HL-60/S4 treated with phorbol 12-myristate 13-acetate at 8.2 ng/mL for 4 days and 3 days (cell line): ENCODE data around the gene GRB2.

Source experiments
- in situ Hi-C: fragments of 300-500 bp; cut with MboI; formaldehyde crosslinking; loops from 2 replicates; pipeline ENCODE4 v1.15.0; 2022; ENCODE audit warnings: low sequenced_read_pairs

Gene GRB2

GRCh38 chr17:75414488-75414887 lies 9.0 kb upstream of the GRB2 start:
- in situ Hi-C loops = no loop called here

GRCh38 chr17:75412455-75413317 lies 7.2 kb upstream of the GRB2 start:
- in situ Hi-C loops = no loop called here

- in situ Hi-C loops = no loop called here
These were observed 6.0 kb upstream of the GRB2 start for GRCh38 chr17:75411328-75412067.

GRCh38 chr17:75410141-75410540 lies 4.7 kb upstream of the GRB2 start:
- in situ Hi-C loops = no loop called here

- in situ Hi-C loops = no loop called here
These were observed 2.3 kb upstream of the GRB2 start for GRCh38 chr17:75407655-75408352.

GRCh38 chr17:75406222-75406615 lies 741 bp upstream of the GRB2 start:
- in situ Hi-C loops = no loop called here

- in situ Hi-C loops = no loop called here
These were observed 630 bp downstream of the GRB2 start for GRCh38 chr17:75404731-75405364.

GRCh38 chr17:75404223-75404730 lies 1.2 kb downstream of the GRB2 start:
- in situ Hi-C loops = no loop called here

GRCh38 chr17:75403131-75403530 lies 2.3 kb downstream of the GRB2 start:
- in situ Hi-C loops = no loop called here

- in situ Hi-C loops = no loop called here
These were observed 3.5 kb downstream of the GRB2 start for GRCh38 chr17:75402026-75402425.

- in situ Hi-C loops = no loop called here
These were observed 5.0 kb downstream of the GRB2 start for GRCh38 chr17:75400326-75400939.

- in situ Hi-C loops = no loop called here
These were observed 7.2 kb downstream of the GRB2 start for GRCh38 chr17:75398279-75398678.

- in situ Hi-C loops = no loop called here
These were observed 8.3 kb downstream of the GRB2 start for GRCh38 chr17:75397217-75397616.

GRCh38 chr17:75396796-75397195 lies 8.7 kb downstream of the GRB2 start:
- in situ Hi-C loops = no loop called here

- in situ Hi-C loops = no loop called here
These were observed 9.5 kb downstream of the GRB2 start for GRCh38 chr17:75396025-75396424.

GRCh38 chr17:75394332-75394918 lies 11.1 kb downstream of the GRB2 start:
- in situ Hi-C loops = no loop called here

GRCh38 chr17:75393523-75394331 lies 11.8 kb downstream of the GRB2 start:
- in situ Hi-C loops = no loop called here

GRCh38 chr17:75392559-75392958 lies 12.9 kb downstream of the GRB2 start:
- in situ Hi-C loops = no loop called here

GRCh38 chr17:75390982-75391381 lies 14.5 kb downstream of the GRB2 start:
- in situ Hi-C loops = no loop called here
